NCI-H526 (cell line): ENCODE measurements around the gene CNDP1.
"Not testable (repeated sequence)": the region's sequence is repeated elsewhere in the genome, so short reads cannot be mapped to it uniquely, and the experiment has no call there.

Experiments
- DNase-seq, 2 experiments: peaks; one replicate each; lab custom pipeline; 2025; lab: John Stamatoyannopoulos, UW

Gene CNDP1

GRCh38 chr18:74546751-74547530 lies 12.6 kb downstream of the CNDP1 start:
- no peak for DNase-seq

- no peak for DNase-seq
These were observed 13.6 kb downstream of the CNDP1 start for GRCh38 chr18:74547860-74548259.

- DNase-seq: no peak
These were observed 15.3 kb downstream of the CNDP1 start for GRCh38 chr18:74549591-74550104.

- DNase-seq: no peak
These were observed 16.6 kb downstream of the CNDP1 start for GRCh38 chr18:74550886-74551285.

GRCh38 chr18:74551452-74551851 lies 17.2 kb downstream of the CNDP1 start:
- DNase-seq: no peak

GRCh38 chr18:74551936-74552555 lies 17.7 kb downstream of the CNDP1 start:
- DNase-seq: peak; percentile 86 to 96

- peak in 1 of 2 experiments; percentile 22 for DNase-seq
These were observed 21.8 kb downstream of the CNDP1 start for GRCh38 chr18:74556126-74556525.

- DNase-seq: no peak
These were observed 23.8 kb downstream of the CNDP1 start for GRCh38 chr18:74558096-74558495.

- no peak for DNase-seq
These were observed 27.9 kb downstream of the CNDP1 start for GRCh38 chr18:74562131-74562730.

- DNase-seq: no peak
These were observed 28.5 kb downstream of the CNDP1 start for GRCh38 chr18:74562775-74563174.

- no peak for DNase-seq
These were observed 29.7 kb downstream of the CNDP1 start for GRCh38 chr18:74563999-74564398.

GRCh38 chr18:74565164-74565563 lies 30.9 kb downstream of the CNDP1 start:
- not testable (repeated sequence) for DNase-seq

- not testable (repeated sequence) for DNase-seq
These were observed 31.7 kb downstream of the CNDP1 start for GRCh38 chr18:74565993-74566392.

GRCh38 chr18:74567822-74568221 lies 33.5 kb downstream of the CNDP1 start:
- DNase-seq: peak in 1 of 2 experiments; percentile 33

GRCh38 chr18:74569401-74569800 lies 35.1 kb downstream of the CNDP1 start:
- DNase-seq: no peak

- DNase-seq: no peak
These were observed 36.0 kb downstream of the CNDP1 start for GRCh38 chr18:74570266-74570665.

GRCh38 chr18:74571895-74572680 lies 37.8 kb downstream of the CNDP1 start:
- no peak for DNase-seq

GRCh38 chr18:74573053-74573452 lies 38.8 kb downstream of the CNDP1 start:
- no peak for DNase-seq

GRCh38 chr18:74574916-74575315 lies 40.6 kb downstream of the CNDP1 start:
- DNase-seq: no peak

GRCh38 chr18:74577019-74577418 lies 42.7 kb downstream of the CNDP1 start:
- DNase-seq: no peak

GRCh38 chr18:74579496-74580065 lies 45.3 kb downstream of the CNDP1 start:
- no peak for DNase-seq

- no peak for DNase-seq
These were observed 48.3 kb downstream of the CNDP1 start for GRCh38 chr18:74582642-74583041.
